ENCODE results near the gene POLN.

POLN gene

GRCh38 chr4:2262145-2262943 is 20.4 kb upstream of the POLN start:
- DNase-seq, result peak; percentile 94

GRCh38 chr4:2261853-2262144 is 19.9 kb upstream of the POLN start, which contains the start of gene MXD4:
MXD4 (minus strand) TSS chr4:2262109; CDS start chr4:2261980, 129 bp downstream.
- DNase-seq, result no peak

- peak; percentile 50 for DNase-seq
These were observed 19.4 kb upstream of the POLN start for GRCh38 chr4:2261110-2261852.

GRCh38 chr4:2260344-2261109 is 18.6 kb upstream of the POLN start:
- no peak for DNase-seq

GRCh38 chr4:2259541-2260343 is 17.8 kb upstream of the POLN start:
- DNase-seq, result no peak

- DNase-seq, result no peak
These were observed 17.2 kb upstream of the POLN start for GRCh38 chr4:2259036-2259540.

GRCh38 chr4:2258091-2259035 is 16.4 kb upstream of the POLN start:
- DNase-seq, result no peak

- DNase-seq, result no peak
These were observed 15.6 kb upstream of the POLN start for GRCh38 chr4:2257361-2258081.

- DNase-seq, result no peak
These were observed 14.9 kb upstream of the POLN start for GRCh38 chr4:2256781-2257191.

- no peak for DNase-seq
These were observed 14.3 kb upstream of the POLN start for GRCh38 chr4:2256156-2256731.

GRCh38 chr4:2255501-2256155 is 13.7 kb upstream of the POLN start:
- no peak for DNase-seq

GRCh38 chr4:2254665-2255500 is 13.0 kb upstream of the POLN start:
- DNase-seq, result no peak

GRCh38 chr4:2253160-2254084 is 11.5 kb upstream of the POLN start:
- DNase-seq, result no peak

- DNase-seq, result no peak
These were observed 10.7 kb upstream of the POLN start for GRCh38 chr4:2252530-2253091.

- DNase-seq, result no peak
These were observed 10.0 kb upstream of the POLN start for GRCh38 chr4:2251795-2252529.

GRCh38 chr4:2251073-2251794 is 9.3 kb upstream of the POLN start:
- DNase-seq, result no peak

Data from stimulated activated CD4-positive, alpha-beta T cell treated with anti-CD3 and anti-CD28 coated beads, Interleukin-12 subunit alpha, Interleukin-12 subunit beta, amount 100 ng/mL, for 4 hours (primary cell).